HG02610 (cell line): ENCODE measurements around the gene OVAAL.
A peak's percentile ranks its signal among the peaks of the same experiment; 100 is the strongest.

ENCODE experiments used
- ATAC-seq: cut with Tn5 transposase; IDR thresholded peaks from one replicate; pipeline ENCODE4 v1.9.1; 2021; ENCODE audit warnings: mild to moderate bottlenecking, moderate library complexity; ENCODE audit not compliant: unreplicated experiment

Gene OVAAL

DNA sequence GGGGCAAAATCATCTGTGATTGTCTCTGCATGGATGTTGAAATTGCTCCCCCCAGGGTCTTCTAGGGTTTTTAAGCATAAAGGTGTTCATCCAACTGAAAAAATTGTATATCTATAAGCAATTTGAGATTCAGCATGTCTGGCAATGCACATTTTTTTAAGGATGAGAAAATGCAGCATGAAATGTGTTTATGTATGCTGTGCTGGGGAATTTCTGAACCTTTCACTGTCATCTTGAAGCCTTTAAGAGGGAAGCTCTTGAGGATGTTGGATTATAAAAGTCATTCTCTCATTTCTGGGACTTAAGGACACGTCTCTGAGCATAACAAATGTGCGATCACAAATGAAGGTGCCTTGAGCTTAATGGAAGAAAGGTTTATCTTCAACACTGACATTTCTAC lies 9.4 kb downstream of the OVAAL start:
- ATAC-seq = no peak

DNA sequence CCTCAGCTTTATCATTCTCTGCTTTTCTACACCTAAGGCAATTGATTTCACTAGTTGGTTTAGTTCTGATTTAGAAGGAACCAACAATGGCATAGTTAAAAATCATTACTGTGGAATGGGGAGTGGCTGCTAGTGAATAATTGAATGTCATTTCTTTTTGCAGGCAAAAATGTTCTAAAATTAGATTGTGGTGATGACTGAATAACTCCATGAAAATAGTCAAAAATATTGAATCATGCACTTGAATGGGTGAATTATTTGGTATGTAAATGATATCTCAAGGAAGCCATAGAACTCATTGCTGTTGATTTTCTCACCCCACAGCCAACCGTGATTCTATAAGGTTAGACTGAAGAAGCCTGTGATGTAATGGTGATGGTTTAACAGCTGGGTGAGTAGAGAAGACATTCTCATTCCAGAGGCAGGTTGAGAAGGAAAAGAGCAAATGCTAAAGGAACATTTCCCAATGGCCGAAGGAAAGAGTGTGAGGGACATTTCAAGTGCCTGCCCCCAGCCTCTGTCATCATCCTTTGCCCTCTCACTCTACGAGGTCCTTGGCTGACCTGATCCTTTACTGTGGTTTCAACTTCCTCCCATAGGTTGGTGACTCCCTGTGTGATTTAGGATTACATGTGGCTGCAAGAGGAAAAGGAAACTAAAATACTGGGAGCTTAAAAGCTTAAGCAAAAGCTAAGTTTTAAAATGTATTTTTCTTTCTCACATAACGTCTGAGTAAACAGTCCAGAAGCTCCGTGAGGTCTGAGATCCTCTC lies 12.5 kb downstream of the OVAAL start:
- no peak for ATAC-seq

DNA sequence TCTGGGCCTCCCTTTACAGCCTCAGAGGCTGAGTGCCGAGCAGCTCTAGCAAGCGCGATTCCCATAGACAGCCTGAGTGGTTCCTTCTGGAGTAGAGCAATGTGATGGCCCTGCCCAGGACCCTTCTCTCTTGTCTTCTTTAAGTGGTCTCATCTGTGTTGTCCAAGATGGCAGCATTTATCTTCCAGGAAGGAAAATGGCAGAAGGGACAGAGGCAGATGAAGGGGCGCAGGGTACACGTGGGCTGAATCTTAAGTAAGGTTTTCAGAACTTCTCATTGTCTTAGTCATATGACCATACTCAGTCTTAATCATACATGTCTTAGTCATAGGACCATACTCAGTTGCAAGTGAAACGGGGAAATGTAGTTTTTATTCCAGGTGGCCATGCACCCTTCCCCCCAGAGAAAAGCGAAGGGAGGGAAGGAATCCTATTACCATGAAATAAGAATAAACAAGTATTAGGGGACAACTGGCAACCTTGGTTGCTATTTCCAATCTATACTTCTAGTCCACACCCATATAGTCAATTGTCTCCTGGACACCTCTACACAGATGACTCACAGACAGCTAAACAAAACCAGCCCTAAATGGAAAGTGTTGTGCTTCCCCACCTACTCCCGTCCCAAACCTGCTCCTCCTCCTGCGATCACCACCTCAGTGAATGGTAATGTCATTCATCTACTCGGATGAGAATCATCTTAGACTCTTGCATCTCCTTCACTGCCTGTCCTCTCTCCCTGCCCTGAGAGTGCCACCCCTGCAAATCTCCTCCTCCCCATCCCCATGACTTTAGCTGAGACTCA lies 13.3 kb downstream of the OVAAL start:
- ATAC-seq = peak; percentile 39

DNA sequence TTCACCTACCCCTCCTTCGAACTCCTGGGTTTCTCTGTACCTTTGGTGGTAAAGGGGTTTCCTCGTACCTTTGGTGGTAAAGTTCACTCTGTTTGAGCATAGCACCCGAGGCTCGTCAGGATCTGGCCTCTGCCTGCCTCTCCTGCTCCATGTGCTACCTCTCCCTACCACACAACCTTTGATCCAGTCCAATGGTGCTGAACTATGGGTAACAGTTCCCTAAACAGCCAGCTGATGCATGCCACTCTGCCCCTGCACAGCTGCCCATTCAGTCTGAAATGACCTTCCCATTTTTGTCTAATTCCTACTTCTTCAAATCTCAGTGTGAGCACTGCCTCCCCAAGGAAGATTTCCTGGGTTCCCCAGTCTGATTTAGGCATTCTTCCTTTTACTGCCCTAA lies 14.0 kb downstream of the OVAAL start:
- ATAC-seq = no peak

DNA sequence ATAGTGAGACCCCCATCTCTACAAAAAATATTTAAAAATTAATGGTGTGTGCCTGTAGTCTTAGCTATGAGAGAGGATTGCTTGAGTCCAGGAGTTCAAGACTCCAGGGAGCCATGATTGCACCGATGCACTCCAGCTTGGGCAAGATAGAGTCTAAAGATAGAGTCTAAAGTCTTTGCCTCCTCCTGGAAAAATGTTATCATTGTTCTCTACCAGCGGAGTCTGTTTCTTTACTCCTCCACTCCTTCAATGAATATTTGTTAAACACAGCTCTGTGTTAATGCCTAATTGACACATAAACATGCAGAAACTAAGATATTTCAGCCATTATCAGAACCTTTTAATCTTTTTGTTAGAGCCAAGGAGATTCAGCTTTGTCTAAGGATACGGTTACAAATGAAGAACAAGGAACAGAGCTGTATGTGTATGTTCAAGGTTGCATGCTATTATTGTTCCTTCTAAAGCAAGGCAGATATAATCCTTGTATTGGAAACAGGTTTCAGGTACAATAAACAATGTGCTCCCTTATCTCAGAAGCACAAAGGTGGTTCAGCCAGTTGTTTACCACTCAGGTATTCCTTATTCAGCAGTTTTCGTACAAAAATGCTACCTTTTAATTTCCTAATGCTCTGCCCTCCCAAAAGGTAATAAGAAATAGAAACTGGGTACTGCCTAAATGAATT lies 15.4 kb downstream of the OVAAL start:
- ATAC-seq = no peak

DNA sequence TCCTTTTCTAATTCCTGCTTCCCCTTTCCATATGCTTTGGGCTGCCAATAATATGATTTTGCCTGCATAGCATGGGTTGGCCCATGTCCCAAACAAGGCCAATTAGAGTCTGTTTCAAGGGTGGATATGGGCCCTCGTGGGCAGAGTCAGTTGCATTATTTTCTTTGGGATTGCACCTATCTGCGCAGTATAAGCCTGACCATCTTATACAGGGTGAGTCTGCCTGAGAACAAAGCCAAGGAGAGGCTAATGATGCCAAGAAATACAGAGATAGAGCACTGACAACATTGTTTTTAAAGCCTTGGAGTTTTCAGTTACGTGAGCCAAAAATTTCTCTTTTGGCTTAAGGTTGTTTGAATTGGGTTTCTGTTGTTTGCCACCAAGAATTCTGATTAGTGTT lies 18.6 kb downstream of the OVAAL start:
- ATAC-seq = no peak

DNA sequence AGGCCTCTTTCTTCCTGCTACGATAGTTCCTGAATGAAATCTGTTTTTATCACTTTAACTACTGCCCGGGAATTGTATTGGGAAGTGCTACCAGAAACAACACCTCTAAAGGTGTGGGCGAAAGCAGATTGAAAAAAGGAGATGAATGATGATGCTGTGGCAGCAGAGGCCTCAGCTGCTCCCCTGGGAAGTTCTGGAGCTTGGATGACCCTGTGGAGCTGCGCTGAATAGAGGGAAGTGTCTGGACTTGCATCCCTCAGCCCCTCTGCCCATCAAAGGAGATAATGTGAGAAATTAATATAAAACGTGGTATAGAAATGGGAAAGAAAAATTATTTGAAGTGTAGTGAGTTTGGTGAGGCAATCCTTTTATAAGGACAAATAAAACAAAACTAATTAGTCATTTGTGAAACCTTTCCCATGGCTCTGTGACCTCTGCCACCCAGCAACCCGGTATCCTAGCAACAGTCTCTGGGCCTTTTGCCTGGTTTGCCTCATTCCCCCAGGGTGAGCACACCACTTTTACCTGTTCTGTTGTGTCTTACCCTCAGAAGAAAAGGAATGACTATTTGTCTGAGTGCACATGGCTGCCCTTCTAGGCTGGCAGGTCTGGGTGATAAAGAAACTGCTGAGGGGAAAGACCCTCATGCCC lies 21.3 kb downstream of the OVAAL start:
- no peak for ATAC-seq

DNA sequence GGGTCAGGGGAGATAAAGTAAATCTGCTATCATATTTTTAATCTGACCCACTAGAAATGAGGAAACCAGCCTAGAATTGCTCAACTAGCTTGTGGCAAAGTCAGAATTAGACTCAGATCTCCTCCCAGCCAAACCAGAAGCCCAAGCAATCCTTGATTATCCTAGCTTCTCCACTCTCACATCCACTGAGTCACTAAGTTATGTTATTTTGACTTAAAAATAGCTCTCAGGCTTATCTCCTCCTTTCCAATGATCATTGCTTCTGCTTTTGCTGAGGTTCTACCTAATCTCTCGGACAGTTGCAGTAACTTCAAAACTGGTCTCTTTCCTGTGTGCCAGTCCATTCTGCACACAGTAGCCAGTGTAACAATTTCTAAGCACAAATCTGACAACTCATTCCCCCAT lies 22.9 kb downstream of the OVAAL start:
- ATAC-seq = no peak

DNA sequence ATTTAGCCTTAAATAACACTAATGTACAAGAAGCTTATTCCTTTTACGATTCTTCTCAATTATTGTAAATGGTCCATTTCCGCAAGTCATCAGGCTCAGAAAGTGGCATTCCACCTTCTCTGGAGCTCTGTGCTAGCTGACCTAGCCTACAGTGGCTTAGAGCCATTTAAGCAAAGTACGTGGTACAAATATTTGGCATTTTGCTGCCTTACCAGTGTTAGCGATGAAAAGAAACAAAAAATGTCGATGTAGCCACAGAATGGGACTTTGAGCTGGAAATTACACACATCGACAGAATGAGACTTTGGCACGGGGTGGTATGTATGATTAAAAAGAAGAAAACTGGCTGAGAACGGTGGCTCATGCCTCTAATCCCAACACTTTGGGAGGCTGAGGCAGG lies 26.1 kb downstream of the OVAAL start:
- ATAC-seq = no peak

DNA sequence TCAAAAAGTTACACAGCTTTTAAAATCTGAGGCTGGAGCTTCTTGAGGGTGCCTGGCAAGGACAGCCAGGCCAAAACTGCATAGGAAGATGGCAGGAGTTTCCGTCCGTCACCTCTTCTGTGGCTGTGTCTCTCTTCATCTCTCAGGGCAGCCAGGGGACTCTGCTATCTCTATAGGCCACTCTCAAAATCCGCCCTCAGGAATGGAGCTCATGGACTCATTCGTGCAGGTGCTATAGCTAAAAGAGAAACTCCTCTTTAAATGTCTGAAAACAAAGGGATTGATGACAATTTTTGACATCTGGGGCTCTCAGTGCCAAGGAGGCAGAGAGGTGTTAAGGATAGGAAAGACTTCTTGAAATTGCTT lies 27.2 kb downstream of the OVAAL start:
- ATAC-seq = no peak

DNA sequence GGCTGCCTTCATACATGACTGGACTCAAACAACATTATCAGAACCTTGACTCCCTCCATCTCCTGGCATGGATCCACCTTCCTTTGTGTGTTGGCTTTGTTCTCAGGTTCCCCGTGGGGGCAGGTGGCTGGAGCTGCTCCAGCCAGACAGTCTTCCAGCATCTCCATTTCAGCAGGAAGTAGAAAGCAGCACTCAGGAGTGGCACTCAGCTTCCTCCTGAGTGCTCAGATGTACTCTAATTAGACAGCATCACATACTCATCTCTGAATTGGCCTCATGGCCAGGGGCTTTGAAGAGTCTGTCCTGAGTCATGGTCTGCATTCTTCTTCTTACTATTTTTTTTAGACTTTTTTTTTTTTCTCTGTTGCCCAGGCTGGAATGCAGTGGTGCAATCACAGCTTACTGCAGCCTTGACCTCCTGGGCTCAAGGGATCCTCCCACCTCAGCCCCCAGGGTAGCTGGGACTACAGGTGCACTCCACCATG lies 27.9 kb downstream of the OVAAL start:
- ATAC-seq = no peak

DNA sequence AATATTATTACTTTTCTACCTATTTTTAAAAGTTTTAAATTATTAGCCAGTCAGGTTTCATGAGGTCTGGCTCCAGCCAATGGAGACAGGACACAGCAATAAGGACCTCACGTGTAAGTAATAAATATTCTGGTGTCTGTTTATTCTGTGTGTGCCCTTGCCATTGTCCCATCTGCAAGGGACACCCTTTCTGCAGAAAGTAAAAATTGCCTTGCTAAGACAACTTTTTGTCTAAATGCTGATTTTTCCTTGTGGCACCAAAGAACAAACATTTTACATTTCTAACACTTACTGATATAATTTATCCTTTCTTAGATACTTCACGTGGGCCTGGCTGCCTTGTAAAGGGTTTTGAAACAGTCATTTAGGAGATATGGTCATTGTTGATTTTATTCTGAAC lies 29.4 kb downstream of the OVAAL start:
- no peak for ATAC-seq

DNA sequence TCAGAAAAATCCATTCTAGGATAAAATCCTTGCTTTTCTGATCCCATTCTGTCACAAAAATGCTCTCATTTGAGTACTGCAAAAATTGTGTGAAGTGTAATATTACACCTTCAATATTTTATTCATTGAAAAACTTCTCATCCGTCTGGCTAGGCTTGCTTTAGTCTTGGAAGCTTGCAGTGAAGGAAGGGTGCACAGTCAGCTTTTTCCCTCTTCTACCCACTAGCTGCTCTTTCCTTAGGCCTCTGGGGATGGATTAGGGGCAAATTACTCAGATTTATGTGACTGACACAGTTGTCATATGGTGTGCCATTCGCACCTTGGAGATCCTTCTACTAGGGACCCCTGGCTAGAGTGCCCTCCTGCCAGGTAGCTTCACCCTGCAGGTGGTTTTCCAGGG lies 32.1 kb downstream of the OVAAL start:
- no peak for ATAC-seq

DNA sequence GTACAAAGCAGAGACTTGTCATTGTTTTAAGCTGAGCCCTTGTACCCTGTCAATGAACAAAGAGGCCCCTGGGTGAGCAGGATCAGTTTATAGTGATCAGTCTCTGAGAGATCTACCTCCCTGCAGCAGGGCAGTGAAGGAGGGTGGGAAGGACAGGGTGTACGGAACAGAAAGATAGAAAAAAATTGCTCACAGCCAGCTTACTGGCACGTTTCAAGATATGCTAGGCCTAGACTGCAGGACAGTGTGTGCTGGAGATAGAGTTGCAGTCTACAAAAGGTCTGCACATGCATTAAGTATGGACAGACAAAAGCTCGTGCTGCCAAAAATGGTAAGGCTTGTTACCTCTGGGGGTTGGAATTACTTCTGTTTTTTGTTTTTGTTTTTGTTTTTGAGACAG lies 34.6 kb downstream of the OVAAL start:
- no peak for ATAC-seq

DNA sequence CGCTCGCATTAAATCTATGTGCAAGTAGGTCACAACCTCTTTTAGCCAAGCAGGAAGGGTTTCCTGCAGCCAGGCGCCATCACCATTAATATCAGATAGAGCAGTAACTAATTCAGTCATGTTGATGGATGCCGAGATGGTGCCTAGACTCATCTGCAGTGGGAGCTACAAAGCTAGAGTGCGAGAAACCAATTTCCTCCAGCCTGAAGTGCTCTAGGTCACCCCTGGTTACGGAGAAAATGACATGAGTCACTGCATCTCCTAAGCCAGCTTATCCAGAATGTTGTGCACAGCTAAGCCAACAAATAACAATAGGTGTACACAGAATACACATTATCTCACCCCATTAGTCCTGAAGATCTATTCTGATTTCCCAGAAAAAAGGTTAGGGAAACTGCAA lies 36.0 kb downstream of the OVAAL start:
- no peak for ATAC-seq

DNA sequence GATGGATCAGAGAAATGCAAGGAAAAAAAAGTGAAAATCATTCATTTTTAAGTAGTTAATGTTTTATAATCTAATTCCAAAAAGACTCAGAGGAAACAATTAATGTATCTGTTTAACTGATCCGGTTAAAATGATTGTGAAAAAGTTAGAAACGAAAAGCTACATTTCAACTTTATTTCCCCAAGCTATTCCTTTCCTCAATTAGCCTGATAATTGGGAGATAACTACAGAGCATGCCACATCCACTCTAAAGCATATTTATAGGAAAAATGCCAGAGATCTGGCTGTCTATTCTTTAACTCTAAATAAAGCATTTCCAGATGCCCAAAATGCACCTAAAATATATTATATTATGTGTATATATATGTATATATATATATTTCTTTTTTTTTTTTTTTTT lies 37.2 kb downstream of the OVAAL start:
- ATAC-seq = no peak

DNA sequence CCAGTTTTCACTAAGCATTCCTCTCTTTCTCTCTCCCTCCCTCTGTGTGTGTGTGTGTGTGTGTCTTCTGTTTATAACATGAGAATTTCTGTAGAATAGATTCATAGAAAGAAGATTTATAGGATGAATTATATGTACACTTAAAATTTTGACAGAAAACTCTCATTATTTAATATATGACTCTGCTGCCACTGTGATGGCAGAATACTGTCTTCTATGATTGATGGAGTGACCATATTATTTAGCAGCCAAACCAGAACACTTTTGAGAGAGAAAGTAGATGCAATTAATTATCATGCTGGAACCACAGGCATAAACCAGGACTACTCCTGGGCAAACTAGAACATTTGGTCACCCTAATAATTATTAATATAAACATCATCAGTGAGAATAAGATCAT lies 38.8 kb downstream of the OVAAL start:
- no peak for ATAC-seq

DNA sequence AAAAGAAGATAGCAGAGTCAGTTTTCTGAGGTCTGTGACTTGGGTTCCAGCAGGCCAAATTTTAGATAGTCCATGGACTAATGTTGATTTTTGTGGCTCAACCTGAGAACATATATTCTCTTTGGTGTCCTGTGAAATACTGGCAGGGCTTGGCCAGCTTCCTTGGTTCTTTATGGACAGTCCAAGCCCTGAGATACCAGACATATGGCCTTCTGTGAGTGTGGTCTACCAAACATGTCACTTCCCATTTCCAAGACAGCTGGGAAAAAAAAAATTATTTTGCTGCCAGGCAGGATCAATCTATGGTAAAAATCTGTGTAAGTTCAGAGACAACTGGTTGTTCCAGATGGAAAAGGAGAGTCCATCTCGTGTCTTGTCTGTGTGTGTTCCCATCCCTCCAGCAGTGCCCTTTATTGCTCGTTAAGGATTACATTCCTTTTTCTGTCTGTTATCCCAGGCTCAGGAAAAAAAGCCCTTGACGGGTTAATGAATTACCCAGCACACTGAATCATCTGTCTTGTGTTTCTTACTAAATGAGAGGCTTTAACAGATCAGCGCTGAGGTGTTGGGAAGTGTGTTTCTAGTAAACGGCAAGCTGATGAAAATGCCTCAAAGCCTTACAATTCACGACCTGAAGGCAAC lies 39.7 kb downstream of the OVAAL start:
- ATAC-seq = no peak

DNA sequence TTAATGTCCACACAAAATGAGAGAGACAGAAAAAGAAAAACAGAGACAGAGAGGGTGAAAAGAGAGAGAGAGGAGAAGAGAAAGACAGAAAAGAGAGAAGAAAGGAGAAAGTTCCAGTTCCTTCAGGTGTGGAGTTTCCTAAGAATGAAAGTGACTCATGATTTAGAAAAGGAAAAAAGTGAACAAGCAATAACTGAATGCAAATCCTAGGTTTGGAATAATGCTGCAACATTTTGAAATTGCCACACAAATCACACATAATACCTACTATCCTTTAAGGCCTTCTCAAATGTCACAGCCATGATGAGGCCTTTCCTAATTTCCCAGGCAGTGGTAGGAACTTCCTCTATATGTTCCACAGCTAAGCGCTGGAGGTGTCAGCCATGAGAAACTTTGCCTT lies 41.6 kb downstream of the OVAAL start:
- no peak for ATAC-seq

DNA sequence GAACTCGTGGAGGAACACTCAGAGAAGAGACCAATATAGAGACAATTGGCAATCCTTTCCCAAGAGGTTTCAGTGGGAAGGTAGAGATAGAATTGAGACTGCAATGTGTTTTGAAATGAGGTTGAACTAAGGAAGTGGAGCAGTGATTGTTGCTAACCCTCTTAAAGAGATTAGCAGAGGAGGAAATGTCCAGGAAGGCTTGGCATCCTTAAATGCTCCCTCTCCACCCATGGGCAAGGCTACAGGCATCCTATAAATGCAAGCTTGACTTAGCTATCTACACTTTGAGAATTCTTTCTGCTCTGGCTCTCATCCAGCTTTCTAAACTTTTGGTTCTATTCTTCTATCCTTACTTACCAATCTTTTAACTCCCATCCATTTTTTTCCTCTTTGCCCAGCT lies 42.7 kb downstream of the OVAAL start:
- ATAC-seq = no peak
